Measurements from ENCODE around the gene TCF7L2. TPM values are rescaled to one million over a fixed set of nuclear protein-coding genes. Genes with fewer than 3 reads are reported as not detected.

The TCF7L2 gene
- total RNA-seq, 2 donors from 2014 or later, result 9.1 to 25.7 TPM

DNA sequence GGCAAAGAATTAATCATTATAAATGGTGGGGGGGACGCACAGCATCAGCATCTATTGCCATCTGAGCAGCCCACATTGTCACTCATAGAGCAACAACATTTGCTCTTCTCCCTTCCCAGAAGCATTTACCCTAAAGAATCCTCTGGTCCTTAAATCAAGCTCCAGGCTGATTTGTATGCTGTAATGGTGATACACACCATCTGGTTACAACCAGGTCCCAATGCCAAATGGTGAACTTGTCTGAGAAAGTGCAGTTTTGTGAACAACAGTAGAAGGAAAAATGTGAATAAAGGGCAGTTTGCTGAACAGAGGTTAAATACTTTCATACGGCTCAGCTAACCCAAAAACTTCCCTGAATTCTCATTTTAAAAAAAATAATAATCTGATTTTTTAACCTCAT is 38.8 kb upstream of the TCF7L2 start:
- DNase-seq (no peak), ATAC-seq (no peak)
- 95 to 98% methylated on average over 2 of the region's 2 CpGs for WGBS, 2 donors
- Histone ChIP-seq H3K27ac (no peak overlapping the region), H3K4me1 (peaks cover 10% of the 10 kb centered on the region), H3K36me3 (replicated peaks in 1 of 2; ENCODE audit: insufficient read depth in 1 of 2, low read depth in 2 of 2) (no peaks in the 10 kb centered on the region), H3K27me3 (no peaks in the 10 kb centered on the region), H3K4me3 (no peak overlapping the region), H3K9me3 (no peaks in the 10 kb centered on the region)
- intact Hi-C loops (cut with DNase I), result no loop called here
- TF ChIP-seq POLR2A (IDR thresholded peaks at IDR 0.05), result no peak
- TF ChIP-seq, protein P1, sequence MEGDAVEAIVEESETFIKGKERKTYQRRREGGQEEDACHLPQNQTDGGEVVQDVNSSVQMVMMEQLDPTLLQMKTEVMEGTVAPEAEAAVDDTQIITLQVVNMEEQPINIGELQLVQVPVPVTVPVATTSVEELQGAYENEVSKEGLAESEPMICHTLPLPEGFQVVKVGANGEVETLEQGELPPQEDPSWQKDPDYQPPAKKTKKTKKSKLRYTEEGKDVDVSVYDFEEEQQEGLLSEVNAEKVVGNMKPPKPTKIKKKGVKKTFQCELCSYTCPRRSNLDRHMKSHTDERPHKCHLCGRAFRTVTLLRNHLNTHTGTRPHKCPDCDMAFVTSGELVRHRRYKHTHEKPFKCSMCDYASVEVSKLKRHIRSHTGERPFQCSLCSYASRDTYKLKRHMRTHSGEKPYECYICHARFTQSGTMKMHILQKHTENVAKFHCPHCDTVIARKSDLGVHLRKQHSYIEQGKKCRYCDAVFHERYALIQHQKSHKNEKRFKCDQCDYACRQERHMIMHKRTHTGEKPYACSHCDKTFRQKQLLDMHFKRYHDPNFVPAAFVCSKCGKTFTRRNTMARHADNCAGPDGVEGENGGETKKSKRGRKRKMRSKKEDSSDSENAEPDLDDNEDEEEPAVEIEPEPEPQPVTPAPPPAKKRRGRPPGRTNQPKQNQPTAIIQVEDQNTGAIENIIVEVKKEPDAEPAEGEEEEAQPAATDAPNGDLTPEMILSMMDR (IDR thresholded peaks at IDR 0.05), result no peak

DNA sequence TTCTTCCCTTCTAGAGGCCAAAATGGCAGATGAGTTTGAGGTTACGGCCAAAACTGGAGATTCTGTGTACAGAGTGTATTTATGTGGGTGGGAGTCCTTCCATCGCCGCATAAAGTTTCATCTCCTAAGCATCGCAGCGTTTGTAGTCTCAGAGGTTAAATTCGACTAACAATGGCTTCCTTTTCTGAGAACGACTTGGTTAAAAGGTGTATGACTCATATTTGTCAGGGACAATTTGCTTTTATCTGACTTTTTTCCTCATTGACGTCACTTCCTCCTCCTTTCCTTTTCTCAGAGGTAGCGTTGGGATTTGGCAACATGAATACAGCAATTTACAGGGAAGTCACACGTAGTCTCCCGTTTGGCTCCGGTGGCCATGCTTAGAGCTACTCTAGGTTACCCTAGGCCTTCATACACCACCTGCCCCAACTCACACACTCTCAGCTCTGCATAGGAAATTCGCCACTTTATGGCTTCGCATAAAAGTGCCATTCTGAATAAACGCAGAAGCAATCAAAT is 37.6 kb upstream of the TCF7L2 start:
- no peak overlapping the region for H3K4me3 ChIP-seq
- no peak overlapping the region for H3K27ac ChIP-seq
- no peak for TF ChIP-seq POLR2A (IDR thresholded peaks at IDR 0.05)
- TF ChIP-seq, protein P1 (IDR thresholded peaks at IDR 0.05), result no peak
- ATAC-seq, result no peak
- H3K36me3 ChIP-seq (replicated peaks in 1 of 2; ENCODE audit: insufficient read depth in 1 of 2, low read depth in 2 of 2), result no peaks in the 10 kb centered on the region
- intact Hi-C loops (cut with DNase I), result no loop called here
- H3K4me1 ChIP-seq, result peaks cover 14% of the 10 kb centered on the region
- no peaks in the 10 kb centered on the region for H3K9me3 ChIP-seq
- WGBS, 2 donors, result 67 to 76% methylated on average over 15 of the region's 15 CpGs
- no peaks in the 10 kb centered on the region for H3K27me3 ChIP-seq
- no peak for DNase-seq

DNA sequence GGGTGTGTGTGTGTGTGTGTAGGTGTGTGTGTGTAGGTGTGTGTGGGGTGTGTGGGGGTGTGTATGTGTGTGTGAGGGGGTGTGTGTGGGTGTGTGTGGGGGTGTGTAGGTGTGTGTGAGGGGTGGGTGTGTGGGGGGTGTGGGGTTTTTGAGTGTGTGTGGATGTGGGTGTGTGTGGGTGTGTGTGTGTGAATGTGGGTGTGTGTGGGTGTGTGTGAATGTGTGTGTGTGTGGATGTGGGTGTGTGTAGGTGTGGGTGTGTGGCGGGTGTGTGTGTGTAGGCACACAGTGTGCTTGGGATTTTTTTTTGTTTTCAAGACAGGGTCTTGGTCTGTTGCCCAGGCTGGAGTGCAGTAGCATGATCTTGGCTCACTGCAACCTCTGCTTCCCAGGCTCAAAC is 36.8 kb upstream of the TCF7L2 start:
- Histone ChIP-seq H3K27me3 (no peaks in the 10 kb centered on the region), H3K4me1 (peaks cover 14% of the 10 kb centered on the region), H3K4me3 (no peak overlapping the region), H3K36me3 (replicated peaks in 1 of 2; ENCODE audit: insufficient read depth in 1 of 2, low read depth in 2 of 2) (no peaks in the 10 kb centered on the region), H3K27ac (no peak overlapping the region), H3K9me3 (no peaks in the 10 kb centered on the region)
- ATAC-seq, result no peak
- WGBS, 2 donors, result 85 to 86% methylated on average over 1 of the region's 1 CpG
- intact Hi-C loops (cut with DNase I), result no loop called here
- TF ChIP-seq, protein P1 (IDR thresholded peaks at IDR 0.05), result no peak
- TF ChIP-seq POLR2A (IDR thresholded peaks at IDR 0.05), result no peak
- DNase-seq, result no peak

DNA sequence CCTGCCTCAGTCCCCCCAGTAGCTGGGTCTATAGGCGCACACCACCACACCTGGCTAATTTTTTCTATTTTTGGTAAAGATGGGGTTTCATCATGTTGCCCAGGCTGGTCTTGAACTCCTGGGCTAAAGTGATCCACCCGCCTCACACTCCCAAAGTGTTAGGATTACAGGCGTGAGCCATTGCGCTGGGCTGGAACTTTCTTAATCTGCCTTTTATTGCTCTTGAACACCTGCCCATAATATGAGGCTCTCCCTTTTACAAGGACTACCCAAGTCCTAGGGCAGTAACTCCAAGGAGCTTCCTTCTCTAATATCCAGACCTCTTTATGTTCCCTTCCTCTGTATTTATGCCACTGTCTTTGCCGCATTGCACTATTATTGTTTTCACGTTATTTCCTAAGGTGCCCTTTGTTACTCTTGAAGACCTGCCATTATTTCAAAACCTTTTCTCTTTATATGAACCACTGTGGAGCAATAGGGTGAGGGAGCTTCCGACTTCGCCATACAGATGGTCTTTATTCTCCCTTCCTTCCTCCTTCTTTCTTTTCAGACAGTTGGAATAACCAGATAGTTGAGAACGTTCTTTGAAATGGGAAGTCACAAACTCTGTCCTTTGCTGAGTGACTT is 36.3 kb upstream of the TCF7L2 start:
- DNase-seq, result no peak
- Histone ChIP-seq H3K4me1 (peaks cover 14% of the 10 kb centered on the region), H3K4me3 (no peak overlapping the region), H3K27ac (no peak overlapping the region), H3K9me3 (no peaks in the 10 kb centered on the region), H3K36me3 (replicated peaks in 1 of 2; ENCODE audit: insufficient read depth in 1 of 2, low read depth in 2 of 2) (no peaks in the 10 kb centered on the region), H3K27me3 (no peaks in the 10 kb centered on the region)
- WGBS, 2 donors, result 86 to 92% methylated on average over 9 of the region's 9 CpGs
- intact Hi-C loops (cut with DNase I), result no loop called here
- TF ChIP-seq POLR2A (IDR thresholded peaks at IDR 0.05), result no peak
- TF ChIP-seq, protein P1 (IDR thresholded peaks at IDR 0.05), result no peak
- no peak for ATAC-seq

All from body of pancreas (tissue), 4 donors.